ENCODE measurements around the gene CENPP.

The CENPP gene

DNA sequence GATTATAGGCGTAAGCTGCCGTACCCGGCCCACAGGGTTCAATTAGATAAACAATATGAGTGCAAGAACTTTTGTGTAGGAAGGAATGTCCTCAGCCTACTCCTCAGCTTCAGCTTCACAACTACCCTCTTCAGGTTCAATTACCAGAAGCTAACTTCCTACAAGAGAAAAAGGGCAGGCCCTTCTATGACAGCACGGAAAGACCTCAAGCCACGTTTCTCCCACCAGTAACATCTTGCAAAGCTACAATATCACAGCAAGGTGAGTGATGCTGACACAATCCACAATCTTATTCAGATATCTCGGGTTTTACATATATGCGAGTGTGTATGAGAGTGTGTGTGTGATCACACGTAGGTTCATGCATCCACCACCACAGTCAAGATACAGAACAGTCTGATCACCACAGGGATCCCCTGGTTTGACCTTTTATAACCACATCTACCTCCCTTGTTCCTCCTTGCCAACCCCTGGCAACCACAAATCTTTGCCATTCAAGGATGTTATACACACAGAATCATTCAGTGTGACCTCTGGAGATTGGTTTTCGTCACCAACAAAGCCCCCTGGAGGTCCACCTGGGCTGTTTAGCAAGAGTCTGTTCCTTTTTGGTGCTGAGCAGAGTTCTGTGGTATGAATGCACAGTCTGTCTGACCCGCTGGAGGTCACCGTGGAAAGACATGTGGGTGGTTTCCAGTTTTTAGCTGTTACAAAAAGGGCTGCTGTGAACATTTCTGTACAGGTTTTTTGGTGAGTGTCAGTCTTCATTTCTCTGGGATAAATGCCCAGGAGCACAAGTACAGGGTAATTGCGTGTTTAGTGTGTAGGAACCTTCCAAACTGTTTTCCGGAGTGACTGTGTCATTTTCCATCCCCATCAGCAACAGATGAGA is 305.9 kb downstream of the CENPP start:
- TF ChIP-seq CTCF (conservative IDR thresholded peaks at IDR 0.05), result no peak

DNA sequence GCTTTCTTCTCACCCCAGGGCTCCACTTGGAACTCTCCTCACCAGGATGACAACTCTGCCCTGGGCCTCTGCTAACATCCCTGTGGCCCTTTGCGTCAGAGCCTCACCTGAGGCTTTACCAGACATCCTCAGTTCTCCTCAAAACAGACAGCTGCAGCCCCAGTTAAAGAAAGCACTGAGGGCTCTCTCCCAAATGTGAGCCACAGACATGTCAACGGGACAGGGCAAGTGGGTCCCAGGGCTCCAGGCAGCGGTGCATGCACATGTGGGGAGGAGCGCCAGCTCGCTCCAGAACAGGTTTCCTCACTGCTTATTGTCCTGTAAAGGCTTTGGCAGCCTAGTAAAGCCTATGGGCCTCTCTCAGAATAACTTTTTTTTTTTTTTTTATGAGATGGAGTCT is 306.9 kb downstream of the CENPP start:
- no peak overlapping the region for H3K27ac ChIP-seq
- no peak for TF ChIP-seq CTCF (conservative IDR thresholded peaks at IDR 0.05)

More for the DNA sequence above, 305.9 kb downstream of the CENPP start:
- H3K27ac ChIP-seq, result no peak overlapping the region

DNA sequence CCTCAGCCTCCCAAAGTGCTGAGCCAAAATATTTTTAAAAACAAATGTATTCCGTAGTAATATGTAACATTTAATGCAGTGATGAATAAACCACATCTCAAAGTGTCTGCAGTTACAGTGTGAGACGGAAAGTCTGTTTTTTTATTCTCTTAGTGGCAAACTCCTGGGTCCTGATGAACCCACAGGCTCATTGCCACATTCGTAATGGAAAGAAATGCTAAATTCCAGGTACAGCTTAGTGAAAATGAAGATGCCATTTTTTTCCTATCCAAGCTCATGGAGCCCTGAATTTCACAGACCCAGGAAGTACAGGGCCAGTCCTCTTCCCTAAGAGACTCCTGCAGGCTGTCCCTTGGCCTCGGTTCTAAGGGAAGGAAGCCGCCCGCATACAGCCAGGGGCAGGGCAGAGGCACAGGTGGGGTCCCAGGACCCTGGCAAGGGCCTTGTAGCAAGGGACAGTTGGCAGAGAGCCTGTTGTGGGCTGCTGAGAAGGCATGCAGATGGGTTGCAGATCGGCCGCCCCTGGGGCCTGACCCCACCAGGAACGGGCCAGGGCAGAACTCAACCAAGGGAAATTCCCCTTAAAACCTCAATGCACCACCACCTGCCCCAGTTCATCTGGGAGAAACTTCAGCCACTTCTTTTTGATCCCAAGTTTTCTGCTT is 308.0 kb downstream of the CENPP start:
- H3K27ac ChIP-seq, result no peak overlapping the region
- TF ChIP-seq CTCF (conservative IDR thresholded peaks at IDR 0.05), result no peak

DNA sequence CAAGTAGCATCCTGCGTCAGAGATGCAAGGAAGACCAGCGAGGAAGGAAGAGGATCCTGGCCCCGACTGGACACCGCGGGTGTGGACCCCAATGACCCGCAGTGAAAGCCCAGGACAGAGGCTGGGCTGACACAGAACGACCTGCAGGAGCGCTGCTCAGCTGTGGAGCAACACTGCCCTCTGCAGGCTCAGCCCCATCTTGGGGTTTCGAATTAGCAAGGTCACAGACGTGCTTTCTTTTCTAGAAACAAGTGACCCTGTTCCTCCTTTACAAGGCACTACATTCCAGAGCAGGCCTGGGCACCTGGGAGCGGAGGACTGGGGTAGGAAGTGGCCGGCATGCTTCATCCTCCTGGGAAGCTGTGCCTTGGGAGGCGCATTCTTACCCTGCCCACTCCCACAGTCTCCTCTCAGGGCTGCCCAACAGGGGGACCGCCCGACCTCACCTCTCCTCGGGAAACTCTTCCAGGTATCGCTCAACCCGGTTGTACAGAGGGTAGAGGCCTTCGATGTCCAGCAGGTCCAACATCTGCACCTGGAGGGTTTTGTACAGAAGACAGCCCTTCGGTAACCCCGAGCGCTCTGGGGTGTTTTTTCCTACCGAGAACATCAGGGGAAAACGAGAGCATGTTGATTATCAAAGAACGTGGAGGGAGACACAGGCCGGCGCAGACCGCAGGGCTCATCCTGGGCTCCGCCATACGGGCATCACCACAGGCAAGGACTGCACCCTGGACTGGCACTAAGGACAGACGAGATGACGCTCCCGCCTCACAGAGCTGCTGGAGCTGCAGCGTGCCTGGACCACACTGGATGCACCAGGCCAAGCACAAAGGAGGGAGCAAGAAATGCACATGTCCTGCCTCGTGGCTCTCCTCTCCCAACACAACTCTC is 309.2 kb downstream of the CENPP start:
- H3K27ac ChIP-seq, result no peak overlapping the region
- peak; percentile 93 for TF ChIP-seq CTCF (conservative IDR thresholded peaks at IDR 0.05)

- H3K27ac ChIP-seq, result no peak overlapping the region
- no peak for TF ChIP-seq CTCF (conservative IDR thresholded peaks at IDR 0.05)
Measured at GRCh38 chr9:92635760-92636159, 310.0 kb downstream of the CENPP start.

- no peak for TF ChIP-seq CTCF (conservative IDR thresholded peaks at IDR 0.05)
- no peak overlapping the region for H3K27ac ChIP-seq
Measured at GRCh38 chr9:92636627-92637026, 310.9 kb downstream of the CENPP start.

- no peak for TF ChIP-seq CTCF (conservative IDR thresholded peaks at IDR 0.05)
- no peak overlapping the region for H3K27ac ChIP-seq
Measured at GRCh38 chr9:92637326-92637725, 311.6 kb downstream of the CENPP start.

All from VCaP (cell line).